Ishikawa (cell line): ENCODE data around the gene PARD6G.

Experiments
- CEBPB ChIP-seq: IDR thresholded peaks from 2 replicates; pipeline ENCODE4 v1.6.1; 2012
- CREB1 ChIP-seq: IDR thresholded peaks from 2 replicates; pipeline ENCODE4 v1.6.1; 2012; ENCODE audit warnings: low read depth
- EGR1 ChIP-seq: IDR thresholded peaks from 2 replicates; pipeline ENCODE4 v1.6.1; 2012
- EP300 ChIP-seq: IDR thresholded peaks from 2 replicates; pipeline ENCODE4 v1.6.1; 2012; ENCODE audit warnings: borderline replicate concordance
- FOXM1 ChIP-seq: IDR thresholded peaks from 2 replicates; pipeline ENCODE4 v1.6.1; 2012; ENCODE audit warnings: low read depth, borderline replicate concordance
- MAX ChIP-seq: IDR thresholded peaks from 2 replicates; pipeline ENCODE4 v1.6.1; 2012
- NFIC ChIP-seq: IDR thresholded peaks from 2 replicates; pipeline ENCODE4 v1.6.1; 2012
- RAD21 ChIP-seq: IDR thresholded peaks from 2 replicates; pipeline ENCODE4 v1.6.1; 2012; ENCODE audit warnings: low read depth
- REST ChIP-seq: IDR thresholded peaks from 2 replicates; pipeline ENCODE4 v1.6.1; 2012; ENCODE audit warnings: low read depth, mild to moderate bottlenecking
- TAF1 ChIP-seq: IDR thresholded peaks from 2 replicates; pipeline ENCODE4 v1.6.1; 2012; ENCODE audit warnings: low read depth, mild to moderate bottlenecking
- TCF12 ChIP-seq: IDR thresholded peaks from 2 replicates; pipeline ENCODE4 v1.6.1; 2012; ENCODE audit warnings: low read depth
- TEAD4 ChIP-seq: IDR thresholded peaks from 2 replicates; pipeline ENCODE4 v1.6.1; 2012
- USF1 ChIP-seq: IDR thresholded peaks from 2 replicates; pipeline ENCODE4 v1.6.1; 2012
- YY1 ChIP-seq: IDR thresholded peaks from 2 replicates; pipeline ENCODE4 v1.6.1; 2012; ENCODE audit warnings: low read depth
- ZBTB7A ChIP-seq: IDR thresholded peaks from 2 replicates; pipeline ENCODE4 v1.6.1; 2012; ENCODE audit warnings: low read depth

PARD6G gene

GRCh38 chr18:80191907-80192652 is 55.2 kb downstream of the PARD6G start:
- TF ChIP-seq EP300 (no peak), TAF1 (no peak), YY1 (no peak)

GRCh38 chr18:80191264-80191663 is 56.0 kb downstream of the PARD6G start:
- TF ChIP-seq TCF12 = no peak
- no peak for TF ChIP-seq FOXM1
- no peak for TF ChIP-seq ZBTB7A
- no peak for TF ChIP-seq REST
- no peak for TF ChIP-seq EGR1
- no peak for TF ChIP-seq TEAD4
- TF ChIP-seq RAD21 = no peak
- TF ChIP-seq USF1 = no peak
- TF ChIP-seq NFIC = no peak
- no peak for TF ChIP-seq TAF1
- TF ChIP-seq YY1 = no peak
- TF ChIP-seq CEBPB = no peak
- no peak for TF ChIP-seq MAX

GRCh38 chr18:80190311-80190710 is 57.0 kb downstream of the PARD6G start:
- TF ChIP-seq EP300 (no peak), TAF1 (no peak), ZBTB7A (no peak), CEBPB (no peak), YY1 (no peak), REST (no peak), TCF12 (no peak), EGR1 (no peak), USF1 (no peak)

GRCh38 chr18:80189531-80189865 is 57.8 kb downstream of the PARD6G start:
- TF ChIP-seq CEBPB = no peak

GRCh38 chr18:80188643-80189530 is 58.4 kb downstream of the PARD6G start:
- TF ChIP-seq TCF12 = no peak
- TF ChIP-seq CREB1 = no peak
- TF ChIP-seq USF1 = no peak

GRCh38 chr18:80187956-80188642 is 59.2 kb downstream of the PARD6G start:
- TF ChIP-seq TEAD4 = no peak
- TF ChIP-seq EGR1 = no peak
- TF ChIP-seq REST = no peak
- no peak for TF ChIP-seq RAD21
- TF ChIP-seq MAX = no peak
- no peak for TF ChIP-seq ZBTB7A
- no peak for TF ChIP-seq CEBPB
- TF ChIP-seq TAF1 = no peak
- TF ChIP-seq CREB1 = no peak
- TF ChIP-seq YY1 = no peak
- no peak for TF ChIP-seq TCF12
